ENCODE results near the gene CTRB1.

- TF ChIP-seq CTCF (IDR thresholded peaks at IDR 0.05; ENCODE audit: low read length) (no peak), EZH2 (IDR thresholded peaks at IDR 0.05; ENCODE audit: borderline replicate concordance, low read length) (no peak)
Measured at GRCh38 chr16:75206749-75207451, 11.9 kb upstream of the CTRB1 start, which contains the start of gene CTRB2.
